HG03025 (cell line): ENCODE data around the gene FAAH.

Experiments used
- ATAC-seq: cut with Tn5 transposase; IDR thresholded peaks from one replicate; pipeline ENCODE4 v1.9.1; 2021; ENCODE audit warnings: mild to moderate bottlenecking, moderate library complexity; ENCODE audit not compliant: unreplicated experiment, low FRiP score

The FAAH gene

GRCh38 chr1:46400421-46400820 lies 6.3 kb downstream of the FAAH start:
- no peak for ATAC-seq

DNA sequence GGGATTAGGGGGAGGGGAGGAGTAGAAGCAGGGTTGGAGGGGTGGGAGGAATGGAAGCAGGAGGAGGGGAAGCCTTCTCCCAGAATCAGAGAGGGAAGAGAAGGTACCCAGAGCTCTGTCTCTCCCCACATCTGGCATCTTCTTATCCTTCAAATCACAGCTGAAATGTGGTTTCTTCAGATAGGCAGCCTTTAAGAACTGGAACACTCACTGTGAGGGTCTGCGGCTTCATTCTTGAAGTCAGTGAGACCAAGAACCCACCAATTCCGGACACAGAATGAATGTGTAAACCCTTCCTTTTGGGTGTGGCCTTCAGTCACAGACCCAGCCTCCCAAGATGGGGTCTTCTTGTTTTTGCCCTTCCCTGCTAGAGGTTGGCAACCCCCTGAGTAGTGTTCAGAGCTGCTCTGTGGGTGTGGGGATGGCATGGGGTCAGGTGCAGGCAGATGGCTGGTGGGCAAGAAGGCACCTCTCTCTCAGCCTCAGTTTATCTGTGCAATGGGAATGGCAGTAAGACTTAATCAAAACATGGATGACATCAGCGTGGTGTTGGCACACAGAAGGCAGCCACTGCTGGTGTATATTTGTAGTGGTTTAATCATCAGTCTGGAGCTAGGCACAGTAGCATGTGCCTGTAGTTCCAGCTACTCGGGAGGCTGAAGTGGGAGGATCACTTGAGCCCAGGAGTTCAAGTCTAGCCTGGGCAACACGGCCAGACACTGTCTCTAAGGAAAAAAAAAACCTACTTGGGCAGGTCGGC lies 7.2 kb downstream of the FAAH start:
- no peak for ATAC-seq

DNA sequence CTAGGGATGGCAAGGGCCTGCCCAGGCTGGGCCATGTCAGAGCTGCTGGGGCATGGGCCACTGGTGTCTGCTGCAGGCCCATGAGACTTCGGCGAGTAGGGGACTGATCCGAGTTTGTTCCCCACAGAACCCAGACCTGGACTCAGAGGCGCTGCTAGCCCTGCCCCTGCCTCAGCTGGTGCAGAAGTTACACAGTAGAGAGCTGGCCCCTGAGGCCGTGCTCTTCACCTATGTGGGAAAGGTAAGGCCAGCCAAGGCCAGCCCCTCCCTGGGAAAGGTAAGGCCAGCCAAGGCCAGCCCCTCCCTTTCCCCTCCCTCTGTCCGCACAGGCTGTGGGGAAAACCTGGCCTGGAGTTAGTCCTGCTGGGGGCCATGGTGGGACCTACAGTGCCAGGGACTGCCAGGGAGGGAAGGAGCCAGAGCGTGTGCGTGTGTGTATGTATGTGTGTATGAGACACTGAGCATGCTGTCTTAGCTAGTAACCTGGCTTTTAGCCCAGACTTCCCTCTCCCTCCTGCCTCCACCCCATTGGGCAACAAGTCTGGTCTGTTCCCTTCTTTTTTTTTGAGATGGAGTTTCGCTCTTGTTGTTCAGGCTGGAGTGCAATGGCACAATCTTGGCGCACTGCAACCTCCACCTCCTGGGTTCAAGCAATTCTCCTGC lies 8.0 kb downstream of the FAAH start:
- no peak for ATAC-seq

DNA sequence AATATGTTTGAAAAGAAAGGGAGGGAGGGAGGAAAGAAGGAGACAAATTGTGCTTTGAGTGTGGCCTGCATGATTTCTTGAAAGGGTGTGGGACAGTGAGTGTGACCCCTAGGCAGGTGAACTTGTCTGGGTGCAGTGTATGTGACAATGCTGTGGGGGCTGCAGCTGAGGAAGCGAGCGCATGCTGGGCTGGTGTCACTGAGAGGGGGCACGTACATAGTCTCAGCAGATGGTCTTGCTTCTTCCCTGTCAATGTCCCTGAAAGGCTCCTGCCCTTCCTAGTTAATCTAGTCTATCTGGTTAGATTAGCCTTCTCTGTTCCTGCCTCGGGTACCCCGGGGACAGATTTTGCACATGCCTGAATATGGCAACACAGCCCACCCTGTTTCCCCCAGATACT lies 9.8 kb downstream of the FAAH start:
- no peak for ATAC-seq

GRCh38 chr1:46404482-46405196 lies 10.5 kb downstream of the FAAH start:
- ATAC-seq: no peak

GRCh38 chr1:46405197-46405555 lies 11.1 kb downstream of the FAAH start:
- no peak for ATAC-seq

DNA sequence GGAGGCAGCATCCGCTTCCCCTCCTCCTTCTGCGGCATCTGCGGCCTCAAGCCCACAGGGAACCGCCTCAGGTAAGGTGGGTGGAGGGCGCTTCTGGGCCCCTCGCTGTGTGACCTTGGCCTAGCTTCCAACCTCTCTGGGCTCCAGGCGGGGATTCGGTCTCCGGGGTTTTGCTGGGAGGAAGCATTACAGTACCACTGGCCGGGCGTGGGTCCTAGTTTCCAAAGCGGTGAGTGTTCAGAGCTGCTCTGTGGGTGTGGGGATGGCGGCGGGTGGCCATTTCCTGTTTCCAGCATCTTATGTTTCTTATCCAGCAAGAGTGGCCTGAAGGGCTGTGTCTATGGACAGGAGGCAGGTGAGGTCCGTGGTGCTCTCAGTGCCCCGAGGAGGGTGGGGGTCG lies 11.6 kb downstream of the FAAH start:
- ATAC-seq: no peak

GRCh38 chr1:46406881-46407608 lies 12.9 kb downstream of the FAAH start:
- no peak for ATAC-seq

DNA sequence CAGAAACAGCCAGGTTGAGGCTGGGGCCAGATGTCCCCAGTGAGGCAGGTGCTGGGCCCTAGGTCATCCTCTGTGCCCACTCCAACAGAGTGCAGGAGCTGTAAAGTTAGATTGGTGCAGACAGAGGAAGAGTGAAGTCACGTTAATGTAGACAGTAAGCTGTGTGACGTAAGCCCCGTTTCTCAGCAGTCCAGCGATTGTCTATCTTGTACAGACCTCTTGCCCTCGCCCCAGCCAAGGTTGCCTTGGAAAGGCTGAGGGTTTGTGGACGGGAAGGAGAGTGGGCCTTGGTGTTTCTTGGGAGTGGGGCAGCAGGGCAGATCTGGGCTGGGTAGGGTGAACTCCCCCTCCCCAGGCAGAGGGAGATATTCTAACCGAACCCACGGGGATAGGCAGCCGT lies 13.5 kb downstream of the FAAH start:
- ATAC-seq: no peak

- ATAC-seq: no peak
Measured at GRCh38 chr1:46408356-46409062, 14.4 kb downstream of the FAAH start.

GRCh38 chr1:46409063-46409372 lies 14.9 kb downstream of the FAAH start:
- no peak for ATAC-seq

GRCh38 chr1:46410156-46411009 lies 16.3 kb downstream of the FAAH start:
- no peak for ATAC-seq

- no peak for ATAC-seq
Measured at GRCh38 chr1:46411010-46411405, 16.9 kb downstream of the FAAH start.

DNA sequence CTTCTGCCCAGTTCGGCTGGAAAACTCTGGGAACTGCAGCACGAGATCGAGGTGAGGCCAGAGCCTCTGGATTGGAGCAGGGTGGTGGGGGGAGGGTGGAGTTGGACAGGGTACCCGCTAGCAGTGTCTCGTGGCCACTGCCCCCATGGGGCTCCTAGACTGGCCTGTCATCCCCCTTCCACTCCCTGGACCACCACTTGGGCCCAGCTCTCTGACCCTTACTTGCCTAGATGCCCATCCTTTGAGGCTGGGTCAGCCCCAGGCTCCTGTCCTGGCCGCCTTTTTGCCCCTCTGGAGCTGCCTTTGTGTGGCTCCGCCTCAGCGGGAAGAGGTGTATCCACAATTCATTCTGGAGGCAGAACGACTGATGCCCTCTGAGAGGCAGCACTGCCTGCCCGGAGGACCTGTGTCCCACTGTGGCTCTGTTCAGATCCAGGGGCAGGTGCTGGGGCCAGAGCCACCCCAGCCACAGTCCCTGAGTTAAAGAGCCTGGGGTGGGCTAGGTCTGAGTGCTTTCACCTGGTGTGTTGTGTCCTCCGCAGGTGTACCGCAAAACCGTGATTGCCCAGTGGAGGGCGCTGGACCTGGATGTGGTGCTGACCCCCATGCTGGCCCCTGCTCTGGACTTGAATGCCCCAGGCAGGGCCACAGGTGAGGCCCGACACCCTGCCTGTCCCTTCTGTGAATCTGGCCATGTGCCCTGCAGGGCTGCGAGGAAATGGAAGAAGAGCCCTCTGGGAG lies 17.7 kb downstream of the FAAH start:
- no peak for ATAC-seq

DNA sequence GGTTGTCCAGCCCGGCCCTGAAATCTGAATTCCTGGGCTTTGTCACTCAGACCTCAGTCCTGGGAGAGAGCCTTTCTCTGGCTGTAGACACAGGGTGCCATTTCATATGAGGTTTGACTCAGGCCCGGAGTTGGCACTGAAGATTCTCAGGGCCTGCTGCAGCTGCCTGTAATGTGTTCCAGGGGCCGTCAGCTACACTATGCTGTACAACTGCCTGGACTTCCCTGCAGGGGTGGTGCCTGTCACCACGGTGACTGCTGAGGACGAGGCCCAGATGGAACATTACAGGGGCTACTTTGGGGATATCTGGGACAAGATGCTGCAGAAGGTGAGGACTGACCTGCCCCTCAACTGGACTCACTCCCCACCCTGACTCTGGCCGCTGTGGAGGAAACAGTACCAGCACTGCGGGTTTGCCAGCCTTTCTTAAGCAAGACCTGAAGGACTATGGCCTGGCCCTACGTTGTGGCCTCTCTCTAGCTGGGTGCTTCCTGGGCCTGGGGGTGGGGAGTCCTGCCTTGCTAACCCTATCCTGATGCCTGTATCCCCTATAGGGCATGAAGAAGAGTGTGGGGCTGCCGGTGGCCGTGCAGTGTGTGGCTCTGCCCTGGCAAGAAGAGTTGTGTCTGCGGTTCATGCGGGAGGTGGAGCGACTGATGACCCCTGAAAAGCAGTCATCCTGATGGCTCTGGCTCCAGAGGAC lies 18.9 kb downstream of the FAAH start:
- ATAC-seq: no peak

DNA sequence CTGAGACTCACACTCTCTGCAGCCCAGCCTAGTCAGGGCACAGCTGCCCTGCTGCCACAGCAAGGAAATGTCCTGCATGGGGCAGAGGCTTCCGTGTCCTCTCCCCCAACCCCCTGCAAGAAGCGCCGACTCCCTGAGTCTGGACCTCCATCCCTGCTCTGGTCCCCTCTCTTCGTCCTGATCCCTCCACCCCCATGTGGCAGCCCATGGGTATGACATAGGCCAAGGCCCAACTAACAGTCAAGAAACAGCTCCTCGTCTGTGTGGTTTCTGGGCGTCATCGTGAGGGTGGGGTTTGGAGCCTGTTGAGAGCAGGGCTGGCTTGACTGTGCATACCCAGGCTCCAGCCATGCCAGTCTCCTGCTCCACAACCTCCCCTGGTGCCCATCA lies 19.5 kb downstream of the FAAH start:
- ATAC-seq: no peak

DNA sequence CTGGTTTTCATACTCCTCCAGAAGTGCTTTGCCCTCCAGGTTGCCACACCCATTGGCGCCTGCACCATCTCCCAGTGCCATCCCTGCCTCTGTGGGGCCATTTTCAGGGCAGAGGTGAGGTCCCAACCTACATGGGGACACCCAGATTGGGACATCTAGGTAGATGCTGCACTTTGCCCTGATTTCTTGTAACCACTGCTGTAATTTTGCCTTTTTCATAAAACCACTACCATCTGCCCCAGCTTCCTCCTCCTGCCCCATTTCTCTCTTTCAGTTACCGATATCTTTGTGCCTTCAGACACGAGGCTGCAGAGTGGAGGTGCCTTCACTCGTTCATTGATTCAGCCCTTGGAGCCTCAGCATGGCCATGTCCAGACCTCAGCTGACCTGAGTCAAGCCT lies 21.4 kb downstream of the FAAH start:
- no peak for ATAC-seq

GRCh38 chr1:46418976-46419375 lies 24.9 kb downstream of the FAAH start:
- ATAC-seq: no peak

GRCh38 chr1:46420533-46420915 lies 26.4 kb downstream of the FAAH start:
- ATAC-seq: no peak
